HCT116 (cell line): Measurements from ENCODE around the gene PKD2L1. TPM values are rescaled to one million over a fixed set of nuclear protein-coding genes. Genes with fewer than 3 reads are reported as not detected.
"Not testable (repeated sequence)": the region's sequence is repeated elsewhere in the genome, so short reads cannot be mapped to it uniquely, and the experiment has no call there.

Source experiments
- ATAC-seq: fragments of 200-7000 bp; cut with Tn5 transposase; 2 replicates; pipeline ENCODE4 v1.9.1; 2020; ENCODE audit warnings: mild to moderate bottlenecking, moderate library complexity
- BruUV-seq: library from RNA; stranded (reverse); fragments of 400-500 nt; replicated peaks from 2 replicates; lab custom pipeline; 2021; lab: Mats Ljungman, UMichigan
- CTCF ChIA-PET: fragments of 300-600 bp; sonication (Branson Sonifier 250); formaldehyde crosslinking; loops from one replicate; lab custom pipeline; 2021; ENCODE audit warnings: antibody characterized with exemption; lab: Charles Lee
- POLR2A ChIA-PET: fragments of 300-600, 350-600 bp; sonication (Branson Sonifier 250); formaldehyde crosslinking; loops from one replicate; lab custom pipeline; 2021; ENCODE audit warnings: antibody characterized with exemption; lab: Charles Lee
- RAD21 ChIA-PET, 2 experiments: fragments of 300-600 bp; sonication (Branson Sonifier 250); formaldehyde crosslinking; loops; one replicate each; lab custom pipeline; 2023; ENCODE audit warnings: low total read pairs in 2 of 2; ENCODE audit not compliant: uncharacterized antibody in 2 of 2, unreplicated experiment in 2 of 2, low non-redundant PET in 1 of 2; lab: Charles Lee
- DNase-seq: peaks from one replicate; pipeline ENCODE4 v3.0.0-alpha.2; 2010; ENCODE audit warnings: low read depth, low spot score
- H2AFZ ChIP-seq: fragments of 200-600 bp; shearing (Covaris generic), sonication (generic); 2 replicates; pipeline ENCODE4 v1.6.1; 2017; ENCODE audit warnings: low read depth, mixed run types, mixed read lengths, antibody characterized with exemption, low read length; ENCODE audit not compliant: poor library complexity, severe bottlenecking
- H3K27ac ChIP-seq: 2 replicates; pipeline ENCODE4 v1.5.1; 2012; ENCODE audit warnings: low read depth, low read length
- H3K27me3 ChIP-seq: fragments of 200-600 bp; sonication (generic); 2 replicates; pipeline ENCODE4 v1.6.1; 2016; ENCODE audit warnings: mixed run types, low read length, mixed read lengths; ENCODE audit not compliant: insufficient read depth
- H3K36me3 ChIP-seq, 2 experiments: fragments of 200-500 bp in 1 of 2; fragments of 200-600 bp in 1 of 2; sonication (Bioruptor generic) in 1 of 2; sonication (generic) in 1 of 2; 2 replicates each; pipeline versions ENCODE4 v1.5.1 to v1.6.1; 2014 to 2016; ENCODE audit warnings: low read length in 2 of 2, inconsistent platforms in 1 of 2, mixed read lengths in 1 of 2, mixed run types in 1 of 2; ENCODE audit not compliant: insufficient read depth in 2 of 2, control insufficient read depth in 1 of 2
- H3K4me1 ChIP-seq, 2 experiments: fragments of 200-600 bp in 1 of 2; sonication (generic) in 1 of 2; 2 replicates each; pipeline versions ENCODE4 v1.5.1 to v1.6.1; 2012 to 2017; ENCODE audit warnings: low read length in 2 of 2, inconsistent platforms in 1 of 2, mild to moderate bottlenecking in 1 of 2, mixed read lengths in 1 of 2, mixed run types in 1 of 2, moderate library complexity in 1 of 2; ENCODE audit not compliant: insufficient read depth in 2 of 2, control insufficient read depth in 1 of 2
- H3K4me2 ChIP-seq: fragments of 200-600 bp; sonication (generic); 2 replicates; pipeline ENCODE4 v1.6.1; 2017; ENCODE audit warnings: mixed run types, low read length, mixed read lengths
- H3K4me3 ChIP-seq, 2 experiments: fragments of 200-600 bp in 1 of 2; sonication (generic) in 1 of 2; replicated peaks in 1 of 2; 2 replicates each; pipeline ENCODE4 v1.5.1; 2011 to 2016; ENCODE audit warnings: low read length in 2 of 2, control low read depth in 1 of 2, low read depth in 1 of 2, mild to moderate bottlenecking in 1 of 2, mixed read lengths in 1 of 2, mixed run types in 1 of 2
- H3K79me2 ChIP-seq: fragments of 200-600 bp; sonication (generic); 2 replicates; pipeline ENCODE4 v1.6.1; 2017; ENCODE audit warnings: mild to moderate bottlenecking, mixed run types, low read length, moderate library complexity, mixed read lengths; ENCODE audit not compliant: insufficient read depth
- H3K9ac ChIP-seq: fragments of 200-600 bp; sonication (generic); 2 replicates; pipeline ENCODE4 v1.6.1; 2016; ENCODE audit warnings: low read length, mixed read lengths
- H3K9me2 ChIP-seq: fragments of 200-600 bp; sonication (generic), shearing (Covaris generic); 2 replicates; pipeline ENCODE4 v1.6.1; 2017; ENCODE audit warnings: mixed run types, mild to moderate bottlenecking, moderate library complexity; ENCODE audit not compliant: insufficient read depth
- H3K9me3 ChIP-seq, 2 experiments: fragments of 200-500 bp in 1 of 2; fragments of 200-600 bp in 1 of 2; sonication (Bioruptor generic) in 1 of 2; sonication (generic) in 1 of 2; 2 replicates each; pipeline ENCODE4 v1.6.1; 2014 to 2017; ENCODE audit warnings: low read length in 2 of 2, mixed read lengths in 2 of 2, inconsistent platforms in 1 of 2, low read depth in 1 of 2, mild to moderate bottlenecking in 1 of 2, mixed run types in 1 of 2, moderate library complexity in 1 of 2; ENCODE audit not compliant: control insufficient read depth in 1 of 2, insufficient read depth in 1 of 2
- H4K20me1 ChIP-seq: fragments of 200-600 bp; sonication (generic), shearing (Covaris generic); 2 replicates; pipeline ENCODE4 v1.6.1; 2017; ENCODE audit warnings: mixed run types, mild to moderate bottlenecking, moderate library complexity; ENCODE audit not compliant: insufficient read depth
- MAX ChIP-seq: IDR thresholded peaks from 2 replicates; pipeline ENCODE4 v1.6.1; 2012
- intact Hi-C: fragments of 100-400 bp; cut with micrococcal nuclease; formaldehyde crosslinking; loops from 2 replicates; pipeline ENCODE4 v1.10.0; 2022
- total RNA-seq: library from RNA; stranded (reverse); gene quantifications from one replicate; pipeline ENCODE4 v1.2.1, GENCODE V29; 2021; ENCODE audit not compliant: unreplicated experiment

PKD2L1 gene
- total RNA-seq, 1 experiment from 2014 or later: 0.17 TPM

- no TSS peak for BruUV-seq
- H4K20me1 ChIP-seq: no peaks in the 10 kb centered on the region
- intact Hi-C loops: no loop called here
- ChIA-PET RAD21 (no interaction called here), POLR2A (no interaction called here), CTCF (no interaction called here)
- no peaks in the 10 kb centered on the region for H3K9me3 ChIP-seq
- no peak overlapping the region for H2AFZ ChIP-seq
- no peak overlapping the region for H3K4me3 ChIP-seq
- H3K27ac ChIP-seq: no peak overlapping the region
- no peaks in the 10 kb centered on the region for H3K27me3 ChIP-seq
- H3K4me1 ChIP-seq: peaks cover 13 to 18% of the 10 kb centered on the region in 2 experiments; a peak in 3 of 4 replicates
- peaks cover 58% of the 10 kb centered on the region for H3K79me2 ChIP-seq
- H3K4me2 ChIP-seq: no peak overlapping the region
- H3K9ac ChIP-seq: no peak overlapping the region
- H3K36me3 ChIP-seq: peaks cover 23 to 28% of the 10 kb centered on the region in 2 experiments; a peak in 3 of 4 replicates
- DNase-seq: no peak
- H3K9me2 ChIP-seq: no peaks in the 10 kb centered on the region
- TF ChIP-seq MAX: no peak
- TF ChIP-seq, all 23 proteins: peak for 0
- ATAC-seq: no peak
Observed at GRCh38 chr10:100282907-100283306, 47.1 kb downstream of the PKD2L1 start.

GRCh38 chr10:100276971-100277370 is 53.1 kb downstream of the PKD2L1 start:
- CTCF ChIA-PET, H3K4me3 ChIP-seq, H3K9ac ChIP-seq, H3K27ac ChIP-seq, H3K9me2 ChIP-seq, ATAC-seq, intact Hi-C loops, H2AFZ ChIP-seq, H3K9me3 ChIP-seq, BruUV-seq, RAD21 ChIA-PET, H4K20me1 ChIP-seq, POLR2A ChIA-PET, H3K4me2 ChIP-seq, DNase-seq, H3K27me3 ChIP-seq, H3K4me1 ChIP-seq: not testable (repeated sequence)
- peaks cover 7 to 40% of the 10 kb centered on the region in 2 experiments; a peak in 3 of 4 replicates for H3K36me3 ChIP-seq
- H3K79me2 ChIP-seq: peaks cover 14% of the 10 kb centered on the region
